Measurements from ENCODE around the gene ALDH9A1.
"Not testable (repeated sequence)": the region's sequence is repeated elsewhere in the genome, so short reads cannot be mapped to it uniquely, and the experiment has no call there.

ALDH9A1 gene

DNA sequence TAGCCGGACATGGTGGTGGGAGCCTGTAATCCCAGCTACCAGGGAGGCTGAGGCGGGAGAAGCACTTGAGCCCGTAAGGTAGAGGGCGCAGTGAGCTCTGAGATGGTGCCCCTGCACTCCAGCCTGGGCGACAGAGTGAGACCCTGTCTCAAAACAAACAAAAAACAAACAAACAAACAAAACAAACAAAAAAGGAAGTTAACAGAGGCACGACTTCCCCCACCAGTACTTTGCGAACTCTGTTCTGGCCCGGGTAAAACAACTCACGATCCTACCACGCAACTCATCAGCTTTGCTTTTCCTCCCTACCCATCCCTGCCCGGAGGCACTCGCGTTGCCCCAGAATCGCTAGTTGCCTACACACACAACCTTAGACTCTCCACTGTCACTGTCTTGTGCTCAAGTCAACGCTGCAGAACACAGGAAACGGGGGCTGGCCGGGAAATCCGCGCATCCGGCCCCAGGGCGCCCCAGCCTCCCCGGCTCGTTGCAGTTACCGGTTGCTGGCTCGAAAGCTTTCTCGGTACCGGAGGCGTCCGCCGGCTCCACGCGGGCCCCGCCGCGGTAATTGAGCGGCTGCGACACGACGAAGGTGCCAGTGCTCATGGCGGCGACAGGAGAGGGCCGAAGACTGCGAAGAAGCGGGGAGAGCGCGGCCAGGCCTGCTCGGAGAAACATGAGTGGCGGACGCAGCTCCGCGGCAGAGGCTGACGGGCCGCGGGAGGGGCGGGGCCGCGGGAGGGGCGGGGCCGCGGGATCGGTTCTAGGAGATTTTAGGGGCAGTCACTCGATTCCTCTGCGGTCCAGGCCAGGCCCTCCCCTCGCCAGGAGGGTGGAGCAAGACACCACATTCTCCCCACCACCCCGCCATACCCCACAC lies at the start of gene ALDH9A1:
Gene ALDH9A1, minus strand, starts transcription at position 682 of the 880 bp plus-strand sequence. Its CDS starts 4 bp downstream, at position 678.
- ATAC-seq: peak; percentile 96
- TF ChIP-seq ZNF8 (CRISPR knock-in tag; IDR thresholded peaks at IDR 0.05) (no peak), OSR1 (CRISPR knock-in tag; IDR thresholded peaks at IDR 0.05) (no peak), RARB (CRISPR knock-in tag; IDR thresholded peaks at IDR 0.05) (0 out of 2 replicates have a peak, but pooled peaks have one; percentile 32), TCF4 (CRISPR knock-in tag; IDR thresholded peaks at IDR 0.05; ENCODE audit: borderline replicate concordance) (no peak)
- TF ChIP-seq, protein P1, sequence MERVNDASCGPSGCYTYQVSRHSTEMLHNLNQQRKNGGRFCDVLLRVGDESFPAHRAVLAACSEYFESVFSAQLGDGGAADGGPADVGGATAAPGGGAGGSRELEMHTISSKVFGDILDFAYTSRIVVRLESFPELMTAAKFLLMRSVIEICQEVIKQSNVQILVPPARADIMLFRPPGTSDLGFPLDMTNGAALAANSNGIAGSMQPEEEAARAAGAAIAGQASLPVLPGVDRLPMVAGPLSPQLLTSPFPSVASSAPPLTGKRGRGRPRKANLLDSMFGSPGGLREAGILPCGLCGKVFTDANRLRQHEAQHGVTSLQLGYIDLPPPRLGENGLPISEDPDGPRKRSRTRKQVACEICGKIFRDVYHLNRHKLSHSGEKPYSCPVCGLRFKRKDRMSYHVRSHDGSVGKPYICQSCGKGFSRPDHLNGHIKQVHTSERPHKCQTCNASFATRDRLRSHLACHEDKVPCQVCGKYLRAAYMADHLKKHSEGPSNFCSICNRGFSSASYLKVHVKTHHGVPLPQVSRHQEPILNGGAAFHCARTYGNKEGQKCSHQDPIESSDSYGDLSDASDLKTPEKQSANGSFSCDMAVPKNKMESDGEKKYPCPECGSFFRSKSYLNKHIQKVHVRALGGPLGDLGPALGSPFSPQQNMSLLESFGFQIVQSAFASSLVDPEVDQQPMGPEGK (CRISPR knock-in tag; IDR thresholded peaks at IDR 0.05; ENCODE audit: borderline replicate concordance): peak; percentile 59; the same call in 1 of the 2 replicates
- TF ChIP-seq, protein P2, sequence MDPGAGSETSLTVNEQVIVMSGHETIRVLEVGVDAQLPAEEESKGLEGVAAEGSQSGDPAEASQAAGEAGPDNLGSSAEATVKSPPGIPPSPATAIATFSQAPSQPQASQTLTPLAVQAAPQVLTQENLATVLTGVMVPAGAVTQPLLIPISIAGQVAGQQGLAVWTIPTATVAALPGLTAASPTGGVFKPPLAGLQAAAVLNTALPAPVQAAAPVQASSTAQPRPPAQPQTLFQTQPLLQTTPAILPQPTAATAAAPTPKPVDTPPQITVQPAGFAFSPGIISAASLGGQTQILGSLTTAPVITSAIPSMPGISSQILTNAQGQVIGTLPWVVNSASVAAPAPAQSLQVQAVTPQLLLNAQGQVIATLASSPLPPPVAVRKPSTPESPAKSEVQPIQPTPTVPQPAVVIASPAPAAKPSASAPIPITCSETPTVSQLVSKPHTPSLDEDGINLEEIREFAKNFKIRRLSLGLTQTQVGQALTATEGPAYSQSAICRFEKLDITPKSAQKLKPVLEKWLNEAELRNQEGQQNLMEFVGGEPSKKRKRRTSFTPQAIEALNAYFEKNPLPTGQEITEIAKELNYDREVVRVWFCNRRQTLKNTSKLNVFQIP (CRISPR knock-in tag; IDR thresholded peaks at IDR 0.05; ENCODE audit: borderline replicate concordance, low read depth): 0 out of 2 replicates have a peak, but pooled peaks have one; percentile 5

DNA sequence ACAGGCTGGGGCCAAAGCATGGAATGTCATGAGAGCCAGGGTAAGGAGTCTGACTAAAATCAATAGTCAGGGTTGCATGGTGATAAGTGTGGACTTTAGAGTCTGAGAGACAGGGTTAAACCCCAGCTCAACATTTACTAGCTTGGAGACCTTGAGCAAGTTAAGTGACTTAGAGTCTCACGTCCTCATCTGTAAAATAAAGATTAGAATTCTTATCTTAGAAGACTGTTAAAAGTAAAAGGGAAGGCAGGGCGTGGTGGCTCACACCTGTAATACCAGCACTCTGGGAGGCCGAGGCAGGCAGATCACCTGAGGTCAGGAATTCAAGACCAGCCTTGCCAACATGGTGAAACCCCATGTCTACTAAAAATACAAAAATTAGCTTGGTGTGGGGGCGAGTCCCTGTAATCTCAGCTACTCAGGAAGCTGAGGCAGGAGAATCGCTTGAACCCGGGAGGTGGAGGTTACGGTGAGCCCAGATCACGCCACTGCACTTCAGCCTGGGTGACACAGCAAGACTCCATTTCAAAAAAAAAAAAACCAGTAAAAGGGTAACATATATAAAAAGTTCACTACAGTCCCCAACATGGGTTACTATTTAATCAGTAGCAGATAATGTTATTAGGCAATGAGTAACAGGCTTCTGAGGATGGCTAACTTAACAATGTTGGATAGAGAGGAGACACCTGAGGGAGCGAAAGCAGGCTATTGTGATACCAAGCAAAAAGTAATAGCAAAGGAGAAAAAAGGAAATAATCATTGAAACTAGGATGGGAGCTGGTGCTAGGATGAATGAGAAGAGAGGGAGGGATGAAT lies 49.5 kb upstream of the ALDH9A1 start:
- TF ChIP-seq ISL1 (CRISPR knock-in tag; IDR thresholded peaks at IDR 0.05) (no peak), BACH2 (CRISPR knock-in tag; IDR thresholded peaks at IDR 0.05; ENCODE audit: borderline replicate concordance) (no peak), TCF4 (CRISPR knock-in tag; IDR thresholded peaks at IDR 0.05; ENCODE audit: borderline replicate concordance) (no peak), ZNF565 (CRISPR knock-in tag; conservative IDR thresholded peaks at IDR 0.05; ENCODE audit: low read depth) (no peak), ESRRG (CRISPR knock-in tag; IDR thresholded peaks at IDR 0.05) (no peak), GLIS3 (CRISPR knock-in tag; IDR thresholded peaks at IDR 0.05) (no peak)
- TF ChIP-seq, protein P2 (CRISPR knock-in tag; IDR thresholded peaks at IDR 0.05; ENCODE audit: borderline replicate concordance, low read depth): no peak
- ATAC-seq: no peak

DNA sequence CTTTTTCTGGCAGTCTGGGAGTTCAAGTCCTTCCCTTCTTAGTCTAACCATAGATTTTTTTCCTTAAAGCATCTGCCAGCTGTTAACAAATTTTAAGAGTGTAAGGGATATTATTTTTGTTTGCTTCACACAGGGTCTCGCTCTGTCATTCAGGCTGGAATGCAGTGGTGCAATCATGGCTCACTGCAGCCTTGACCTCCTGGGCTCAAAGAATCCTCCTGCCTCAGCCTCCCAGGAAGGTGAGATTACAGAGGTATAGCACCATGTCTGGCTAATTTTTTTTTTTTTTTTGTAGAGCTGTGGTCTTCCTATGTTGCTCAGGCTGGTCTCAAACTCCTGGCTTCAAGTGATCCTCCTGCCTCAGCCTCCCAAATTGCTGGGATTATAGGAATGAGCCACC lies 46.6 kb upstream of the ALDH9A1 start:
- ATAC-seq: not testable (repeated sequence)

DNA sequence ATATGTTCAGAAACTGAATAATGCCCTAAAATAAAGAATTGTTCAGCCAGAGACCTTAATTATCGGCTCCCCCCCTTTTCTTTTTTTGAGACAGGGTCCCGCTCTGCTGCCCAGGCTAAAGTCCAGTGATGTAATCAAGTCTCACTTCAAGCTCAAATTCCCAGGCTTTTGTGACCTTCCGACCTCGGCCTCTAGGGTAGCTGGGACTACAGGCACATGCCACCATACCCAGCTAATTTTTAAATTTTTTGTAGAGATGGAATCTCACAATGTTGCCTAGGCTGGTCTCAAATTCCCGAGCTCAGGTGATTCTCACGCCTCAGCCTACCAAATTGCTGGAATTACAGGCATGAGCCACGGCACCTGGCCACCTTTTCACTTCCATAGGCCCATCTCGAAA lies 43.8 kb upstream of the ALDH9A1 start:
- ATAC-seq: no peak
- TF ChIP-seq GLIS3 (CRISPR knock-in tag; IDR thresholded peaks at IDR 0.05): no peak
- no peak for TF ChIP-seq ZFP3 (CRISPR knock-in tag; IDR thresholded peaks at IDR 0.05)
- TF ChIP-seq ZNF70 (CRISPR knock-in tag; IDR thresholded peaks at IDR 0.05): no peak
- TF ChIP-seq, protein P2 (CRISPR knock-in tag; IDR thresholded peaks at IDR 0.05; ENCODE audit: borderline replicate concordance, low read depth): no peak
- TF ChIP-seq ZFP30 (CRISPR knock-in tag; IDR thresholded peaks at IDR 0.05): no peak
- TF ChIP-seq ZNF8 (CRISPR knock-in tag; IDR thresholded peaks at IDR 0.05): no peak
- no peak for TF ChIP-seq ISL1 (CRISPR knock-in tag; IDR thresholded peaks at IDR 0.05)
- TF ChIP-seq, protein P3, sequence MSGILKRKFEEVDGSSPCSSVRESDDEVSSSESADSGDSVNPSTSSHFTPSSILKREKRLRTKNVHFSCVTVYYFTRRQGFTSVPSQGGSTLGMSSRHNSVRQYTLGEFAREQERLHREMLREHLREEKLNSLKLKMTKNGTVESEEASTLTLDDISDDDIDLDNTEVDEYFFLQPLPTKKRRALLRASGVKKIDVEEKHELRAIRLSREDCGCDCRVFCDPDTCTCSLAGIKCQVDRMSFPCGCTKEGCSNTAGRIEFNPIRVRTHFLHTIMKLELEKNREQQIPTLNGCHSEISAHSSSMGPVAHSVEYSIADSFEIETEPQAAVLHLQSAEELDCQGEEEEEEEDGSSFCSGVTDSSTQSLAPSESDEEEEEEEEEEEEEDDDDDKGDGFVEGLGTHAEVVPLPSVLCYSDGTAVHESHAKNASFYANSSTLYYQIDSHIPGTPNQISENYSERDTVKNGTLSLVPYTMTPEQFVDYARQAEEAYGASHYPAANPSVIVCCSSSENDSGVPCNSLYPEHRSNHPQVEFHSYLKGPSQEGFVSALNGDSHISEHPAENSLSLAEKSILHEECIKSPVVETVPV (CRISPR knock-in tag; IDR thresholded peaks at IDR 0.05): no peak
- no peak for TF ChIP-seq OSR1 (CRISPR knock-in tag; IDR thresholded peaks at IDR 0.05)
